HG03442 (cell line): Measurements from ENCODE around the gene CKAP5.

Experiments used
- ATAC-seq: cut with Tn5 transposase; IDR thresholded peaks from one replicate; pipeline ENCODE4 v1.9.1; 2021; ENCODE audit warnings: mild to moderate bottlenecking, moderate library complexity; ENCODE audit not compliant: unreplicated experiment

CKAP5 gene

GRCh38 chr11:46769636-46770221 is 76.4 kb downstream of the CKAP5 start:
- ATAC-seq: no peak

DNA sequence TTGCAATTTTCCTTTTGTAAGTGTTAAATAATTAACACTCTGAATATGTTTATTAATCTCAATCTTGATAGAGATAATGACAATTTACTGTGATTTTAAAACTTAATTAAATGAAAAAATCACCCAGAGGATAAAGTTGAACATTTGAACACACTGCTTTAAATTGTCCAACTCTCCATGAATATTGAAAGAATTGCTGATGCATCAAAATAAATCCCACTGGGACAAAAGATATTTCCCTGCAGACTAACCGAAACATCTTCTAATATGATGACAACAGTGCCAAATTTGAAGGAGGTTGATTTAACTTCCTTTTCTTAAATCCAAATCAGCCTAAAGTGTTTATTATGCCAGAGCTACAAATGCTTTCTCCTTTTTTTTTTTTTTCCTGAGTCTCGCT is 79.4 kb downstream of the CKAP5 start:
- ATAC-seq: no peak

GRCh38 chr11:46762248-46762647 is 83.8 kb downstream of the CKAP5 start:
- no peak for ATAC-seq

GRCh38 chr11:46761807-46762206 is 84.3 kb downstream of the CKAP5 start:
- ATAC-seq: no peak

DNA sequence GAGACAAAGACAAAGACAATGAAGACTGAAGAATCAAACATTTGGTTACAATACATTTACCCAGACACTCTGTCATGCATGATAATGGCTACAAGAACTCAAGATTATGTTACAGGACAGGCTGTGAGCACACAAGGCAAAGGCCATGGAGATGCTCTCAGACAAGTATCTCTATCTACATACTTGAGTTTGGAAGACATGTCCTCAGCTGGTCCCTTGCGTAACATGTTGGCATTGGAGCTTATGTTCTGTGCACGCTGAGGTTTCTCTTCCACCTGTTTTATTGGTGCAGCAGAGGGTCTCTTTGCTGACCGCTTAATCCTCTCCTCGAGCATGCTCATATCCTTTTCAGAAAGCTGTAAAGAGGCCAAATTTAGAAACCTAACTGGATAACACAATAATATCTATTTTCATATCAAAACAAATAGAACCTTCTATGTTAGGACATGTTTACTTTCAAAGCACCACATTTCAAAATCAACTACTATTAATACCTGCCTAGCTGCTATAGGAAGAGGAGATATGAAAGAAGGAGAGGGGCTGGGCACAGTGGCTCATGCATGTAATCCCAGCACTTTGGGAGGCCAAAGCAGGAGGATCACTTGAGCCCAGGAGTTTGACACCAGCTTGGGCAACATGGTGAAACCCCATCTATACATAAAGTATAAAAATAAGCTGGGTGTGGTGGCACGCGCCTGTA is 85.5 kb downstream of the CKAP5 start:
- ATAC-seq: no peak

DNA sequence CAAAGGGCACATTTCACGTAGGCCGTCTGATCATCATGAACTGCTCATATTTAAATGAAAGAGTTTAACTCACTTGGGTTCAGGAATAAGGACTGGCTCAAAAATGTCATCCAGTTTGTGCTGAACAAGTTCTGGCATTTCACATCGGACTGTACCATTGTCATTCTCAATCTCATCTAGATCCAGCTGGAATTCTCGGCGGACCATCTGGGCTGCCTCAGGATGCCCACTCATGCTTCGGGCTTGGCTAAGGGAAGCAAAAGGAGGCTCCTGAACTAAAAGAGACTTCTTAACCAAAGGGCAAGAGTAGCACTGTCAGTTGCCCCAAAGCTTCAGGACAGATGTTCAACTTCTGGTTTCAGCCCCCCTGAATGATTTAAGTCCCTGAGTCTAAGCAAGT is 86.9 kb downstream of the CKAP5 start:
- ATAC-seq: no peak

DNA sequence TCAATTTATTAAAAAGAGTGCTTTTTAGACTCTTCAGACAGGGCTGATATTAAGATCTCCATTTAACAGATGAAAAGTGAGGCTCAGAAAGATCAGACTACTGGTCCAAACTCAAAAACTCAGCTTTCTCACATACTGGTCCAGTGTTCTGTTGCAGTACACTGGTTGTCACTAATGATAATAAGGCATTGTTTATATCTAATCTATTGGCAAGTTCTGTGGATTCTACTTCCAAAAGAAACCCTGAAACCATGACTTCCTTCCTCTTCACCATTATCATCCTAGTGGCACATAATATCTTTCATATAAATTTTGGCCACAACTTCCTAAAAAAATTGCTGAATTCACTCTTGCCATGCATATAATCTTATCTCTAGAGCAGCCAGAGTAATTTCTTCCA is 90.1 kb downstream of the CKAP5 start:
- ATAC-seq: no peak

DNA sequence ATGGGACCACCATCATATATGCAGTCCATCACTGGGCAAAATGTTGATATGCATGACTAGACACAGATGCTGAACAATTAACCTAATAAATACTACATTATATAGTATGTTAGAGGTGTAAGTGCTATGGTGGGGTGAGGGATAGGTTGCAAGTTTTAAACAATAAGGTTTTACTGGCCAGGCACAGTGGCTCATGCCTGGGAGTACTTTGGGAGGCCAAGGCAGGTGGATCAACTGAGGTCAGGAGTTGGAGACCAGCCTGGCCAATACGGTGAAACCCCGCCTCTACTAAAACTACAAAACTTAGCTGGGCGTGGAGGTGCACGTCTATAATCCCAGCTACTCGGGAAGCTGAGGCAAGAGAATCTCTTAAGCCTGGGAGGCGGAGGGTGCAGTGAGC is 98.9 kb downstream of the CKAP5 start:
- no peak for ATAC-seq

DNA sequence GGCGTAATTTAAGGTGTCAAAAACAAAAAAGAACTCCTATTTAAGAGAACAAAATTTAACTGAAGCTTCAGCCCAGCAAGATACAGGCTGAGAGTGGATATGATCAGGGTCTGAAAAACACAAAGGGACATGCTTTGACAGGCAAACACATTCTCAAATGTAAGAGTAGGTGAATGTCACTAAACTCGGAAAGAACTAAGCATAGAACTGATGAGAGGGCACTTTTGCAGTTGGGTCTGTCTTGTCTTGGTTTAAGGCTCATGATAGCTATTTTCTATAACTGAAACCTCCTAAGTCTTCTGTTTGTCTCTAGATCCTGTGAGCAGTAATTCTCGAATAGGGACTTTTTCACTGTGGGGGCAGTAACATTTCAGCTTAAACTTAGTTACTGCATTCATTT is 100.1 kb downstream of the CKAP5 start:
- no peak for ATAC-seq

- no peak for ATAC-seq
Observed at GRCh38 chr11:46745328-46745727, 100.8 kb downstream of the CKAP5 start.

DNA sequence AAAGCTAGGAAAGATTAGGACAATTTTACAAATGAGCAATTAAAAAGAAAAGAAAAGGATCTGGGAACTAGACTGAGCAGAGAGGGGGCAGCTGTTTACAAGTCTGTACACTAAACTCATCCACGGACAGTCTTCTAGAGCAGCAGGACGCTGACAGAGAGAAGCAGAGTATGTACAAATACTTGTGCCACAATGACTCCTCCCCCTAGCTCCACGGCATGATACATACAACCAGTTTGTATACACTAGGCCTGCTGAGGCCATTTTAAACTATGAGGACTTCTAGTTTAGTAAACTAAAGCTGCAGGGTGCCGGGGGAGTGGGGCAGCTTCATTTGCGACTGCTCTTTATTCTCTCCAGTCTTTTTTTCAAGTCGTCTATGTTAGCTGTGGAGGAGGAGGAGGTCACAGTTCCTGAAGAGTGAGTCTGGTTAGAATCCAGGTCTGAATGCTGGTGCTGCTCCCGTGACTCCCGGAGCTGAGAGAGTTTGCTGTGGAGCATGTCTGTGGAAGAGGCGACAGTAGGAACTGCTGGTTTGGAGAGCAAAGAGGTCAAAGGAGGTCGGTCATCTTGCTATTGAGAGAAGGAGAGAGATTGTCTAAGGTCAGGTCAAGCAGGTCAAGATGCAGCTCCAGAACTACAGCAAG is 102.3 kb downstream of the CKAP5 start:
- ATAC-seq: no peak

DNA sequence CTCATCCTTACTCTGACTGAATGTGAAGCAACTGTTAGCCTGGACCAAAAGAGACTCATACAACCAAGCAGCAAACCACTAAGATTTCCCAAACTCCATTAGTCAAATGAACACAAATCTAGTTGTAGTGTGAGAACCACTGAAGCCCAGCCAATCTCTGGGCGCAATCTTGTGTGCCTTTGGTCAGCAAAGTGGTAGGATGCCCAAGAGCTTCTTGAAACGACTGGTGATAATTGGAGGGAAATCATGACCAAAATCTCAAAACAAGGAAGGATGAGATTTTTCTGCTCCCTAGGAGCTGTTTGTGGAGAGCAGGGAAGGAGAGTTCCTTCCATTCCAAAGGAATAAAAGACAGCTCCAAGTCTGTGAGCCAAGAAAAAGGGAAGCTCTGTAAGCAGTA is 103.0 kb downstream of the CKAP5 start:
- no peak for ATAC-seq

DNA sequence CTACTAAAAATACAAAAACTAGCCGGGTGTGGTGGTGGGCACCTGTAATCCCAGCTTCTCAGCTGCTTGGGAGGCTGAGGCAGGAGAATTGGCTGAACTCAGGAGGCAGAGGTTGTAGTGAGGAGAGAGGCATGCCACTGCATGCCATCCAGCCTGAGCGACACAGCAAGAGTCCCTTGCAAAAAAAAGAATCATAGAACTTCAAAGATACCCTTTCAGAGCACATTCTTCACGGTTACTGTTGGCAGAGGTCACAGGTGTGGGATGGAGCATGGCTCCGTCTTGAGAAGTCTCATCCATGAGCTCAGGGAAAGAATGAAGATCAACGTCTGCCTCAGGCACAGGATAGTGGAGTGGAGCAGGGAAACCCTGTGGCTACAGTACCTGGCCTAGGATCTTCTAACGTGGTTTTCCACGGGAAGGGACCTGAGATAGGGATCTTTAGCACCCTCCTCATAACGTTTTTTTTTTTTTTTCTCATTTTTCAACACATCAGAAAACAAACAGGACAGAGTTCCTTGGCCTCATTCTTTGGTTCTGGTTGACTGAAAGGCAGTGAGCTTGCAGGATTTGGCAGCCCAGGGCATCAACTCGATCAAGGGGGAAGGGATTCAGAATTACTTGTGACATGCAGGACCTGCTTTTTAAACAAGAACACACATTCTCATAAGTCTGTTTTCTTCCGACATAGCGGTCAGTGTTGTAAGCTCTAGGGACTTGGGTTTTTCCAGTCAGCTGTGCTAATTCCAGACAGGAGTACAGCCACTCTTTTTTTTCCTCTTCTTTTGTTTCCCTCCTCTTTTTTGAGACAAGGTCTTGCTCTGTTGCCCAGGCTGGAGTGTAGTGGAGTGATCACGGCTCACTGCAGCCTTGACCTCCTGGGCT is 104.2 kb downstream of the CKAP5 start:
- ATAC-seq: no peak

GRCh38 chr11:46738887-46739286 is 107.2 kb downstream of the CKAP5 start:
- no peak for ATAC-seq

DNA sequence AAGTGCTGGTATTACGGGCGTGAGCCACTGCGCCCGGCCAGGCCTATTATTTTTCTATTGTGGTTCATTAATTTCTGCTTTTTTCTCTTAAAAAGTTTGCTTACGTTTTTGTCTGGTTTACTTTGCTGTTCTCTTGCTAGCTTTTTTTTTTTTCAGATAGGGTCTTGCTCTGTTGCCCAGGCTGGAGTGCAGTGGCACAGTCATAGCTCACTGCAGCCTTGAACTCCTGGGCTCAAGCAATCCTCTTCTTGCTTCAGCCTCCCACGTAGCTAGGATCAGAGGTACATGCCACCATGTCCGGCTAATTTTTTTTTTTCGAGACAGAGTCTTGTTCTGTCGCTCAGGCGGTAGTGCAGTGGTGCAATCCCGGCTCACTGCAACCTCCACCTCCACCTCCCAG is 108.4 kb downstream of the CKAP5 start:
- no peak for ATAC-seq

DNA sequence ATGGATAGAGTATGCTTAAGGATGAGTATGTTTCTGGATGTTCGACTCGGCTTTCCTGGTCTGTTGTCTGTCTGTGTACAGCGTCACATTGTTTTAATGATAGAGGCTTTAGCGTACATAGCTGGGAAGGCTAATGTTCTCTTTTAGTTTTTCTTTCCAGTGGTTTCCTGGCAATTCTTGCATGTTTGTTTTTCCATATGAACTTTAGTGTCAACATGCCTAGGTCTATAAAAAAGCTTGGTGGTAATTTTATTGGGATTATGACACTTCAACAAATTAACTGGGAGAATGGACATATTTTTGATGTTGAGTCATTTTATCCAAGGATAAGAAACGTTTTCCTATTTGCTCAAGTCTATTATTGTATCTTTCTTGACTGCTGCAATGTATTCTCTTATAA is 109.5 kb downstream of the CKAP5 start:
- ATAC-seq: no peak

DNA sequence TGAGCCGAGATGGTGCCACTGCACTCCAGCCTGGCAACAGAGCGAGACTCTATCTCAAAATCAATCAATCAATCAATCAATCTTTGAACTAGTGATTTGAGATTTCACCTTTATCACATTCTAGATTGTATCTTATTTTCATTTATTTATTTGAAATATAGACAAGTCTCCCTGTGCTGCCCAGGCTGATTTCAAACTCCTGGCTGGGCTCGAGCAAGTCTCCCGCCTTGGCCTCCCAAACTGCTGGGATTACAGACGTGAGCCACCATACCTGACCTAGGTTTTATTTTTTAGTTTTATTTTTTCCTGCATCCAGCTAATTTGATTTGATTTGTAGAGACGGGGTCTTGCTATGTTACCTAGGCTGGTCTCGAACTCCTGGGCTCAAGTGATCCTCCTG is 109.9 kb downstream of the CKAP5 start:
- no peak for ATAC-seq

- no peak for ATAC-seq
Observed at GRCh38 chr11:46733234-46733633, 112.8 kb downstream of the CKAP5 start.

- no peak for ATAC-seq
Observed at GRCh38 chr11:46731545-46731944, 114.5 kb downstream of the CKAP5 start.

- no peak for ATAC-seq
Observed at GRCh38 chr11:46729110-46730027, 116.7 kb downstream of the CKAP5 start.
